ENCODE data around the gene OXSR1.

The OXSR1 gene

DNA sequence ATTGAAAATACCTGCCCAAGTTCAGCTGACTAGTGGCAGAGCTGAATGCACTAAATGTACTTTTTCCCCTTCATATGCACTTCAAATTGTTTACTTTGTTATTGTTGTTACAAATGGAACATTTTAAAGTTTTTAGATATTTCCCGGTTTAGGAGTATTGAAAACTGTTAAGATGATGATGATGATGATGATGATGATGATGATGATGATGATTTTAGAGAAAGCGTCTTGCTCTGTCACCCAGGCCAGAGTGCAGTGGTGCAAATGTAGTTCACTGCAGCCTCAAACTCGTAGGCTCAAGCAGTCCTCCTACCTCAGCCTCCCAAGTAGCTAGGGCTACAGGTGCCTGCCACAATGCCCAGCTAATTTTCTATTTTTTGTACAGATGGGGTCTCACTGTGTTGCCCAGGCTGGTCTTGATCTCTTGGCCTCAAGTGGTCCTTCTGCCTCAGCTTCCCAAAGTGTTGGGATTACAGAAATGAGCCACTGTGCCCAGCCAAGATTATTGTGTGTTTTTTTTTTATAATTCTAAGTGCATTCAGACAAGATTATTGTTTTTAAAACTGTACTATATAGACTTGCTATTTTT, 54.4 kb downstream of the OXSR1 start:
- no peak overlapping the region for H2AFZ ChIP-seq (ENCODE audit: low read depth, low read length)
- H3K4me1 ChIP-seq (ENCODE audit: insufficient read depth, low read length) = no peaks in the 10 kb centered on the region
- H3K9ac ChIP-seq (ENCODE audit: low read depth, low read length) = no peak overlapping the region
- ATAC-seq (ENCODE audit: insufficient read depth, low read depth) (no peak), DNase-seq (no peak)
- no peaks in the 10 kb centered on the region for H3K9me3 ChIP-seq (ENCODE audit: insufficient read depth, low read length, severe bottlenecking)
- no peak overlapping the region for H3K4me3 ChIP-seq (ENCODE audit: low read depth in 1 of 2, low read length in 2 of 2)
- H4K20me1 ChIP-seq (ENCODE audit: insufficient read depth, low read length) = peaks cover 11% of the 10 kb centered on the region; the same call in 1 of the 2 replicates
- H3K27ac ChIP-seq (ENCODE audit: low read length) = no peak overlapping the region
- H3K36me3 ChIP-seq (ENCODE audit: insufficient read depth, low read length) = peaks cover 43% of the 10 kb centered on the region
- TF ChIP-seq, protein P1, sequence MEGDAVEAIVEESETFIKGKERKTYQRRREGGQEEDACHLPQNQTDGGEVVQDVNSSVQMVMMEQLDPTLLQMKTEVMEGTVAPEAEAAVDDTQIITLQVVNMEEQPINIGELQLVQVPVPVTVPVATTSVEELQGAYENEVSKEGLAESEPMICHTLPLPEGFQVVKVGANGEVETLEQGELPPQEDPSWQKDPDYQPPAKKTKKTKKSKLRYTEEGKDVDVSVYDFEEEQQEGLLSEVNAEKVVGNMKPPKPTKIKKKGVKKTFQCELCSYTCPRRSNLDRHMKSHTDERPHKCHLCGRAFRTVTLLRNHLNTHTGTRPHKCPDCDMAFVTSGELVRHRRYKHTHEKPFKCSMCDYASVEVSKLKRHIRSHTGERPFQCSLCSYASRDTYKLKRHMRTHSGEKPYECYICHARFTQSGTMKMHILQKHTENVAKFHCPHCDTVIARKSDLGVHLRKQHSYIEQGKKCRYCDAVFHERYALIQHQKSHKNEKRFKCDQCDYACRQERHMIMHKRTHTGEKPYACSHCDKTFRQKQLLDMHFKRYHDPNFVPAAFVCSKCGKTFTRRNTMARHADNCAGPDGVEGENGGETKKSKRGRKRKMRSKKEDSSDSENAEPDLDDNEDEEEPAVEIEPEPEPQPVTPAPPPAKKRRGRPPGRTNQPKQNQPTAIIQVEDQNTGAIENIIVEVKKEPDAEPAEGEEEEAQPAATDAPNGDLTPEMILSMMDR (IDR thresholded peaks at IDR 0.05; ENCODE audit: borderline replicate concordance, extremely low read depth, low read length, poor library complexity, severe bottlenecking) = no peak
- TF ChIP-seq EZH2 (IDR thresholded peaks at IDR 0.05; ENCODE audit: borderline replicate concordance, low read depth, low read length, severe bottlenecking) = no peak
- no peaks in the 10 kb centered on the region for H3K27me3 ChIP-seq (ENCODE audit: insufficient read depth, low read length, poor library complexity)
- H3K4me2 ChIP-seq (ENCODE audit: insufficient read depth, low read length) = no peak overlapping the region
- peaks cover 18% of the 10 kb centered on the region for H3K79me2 ChIP-seq (ENCODE audit: insufficient read depth, low read length)

DNA sequence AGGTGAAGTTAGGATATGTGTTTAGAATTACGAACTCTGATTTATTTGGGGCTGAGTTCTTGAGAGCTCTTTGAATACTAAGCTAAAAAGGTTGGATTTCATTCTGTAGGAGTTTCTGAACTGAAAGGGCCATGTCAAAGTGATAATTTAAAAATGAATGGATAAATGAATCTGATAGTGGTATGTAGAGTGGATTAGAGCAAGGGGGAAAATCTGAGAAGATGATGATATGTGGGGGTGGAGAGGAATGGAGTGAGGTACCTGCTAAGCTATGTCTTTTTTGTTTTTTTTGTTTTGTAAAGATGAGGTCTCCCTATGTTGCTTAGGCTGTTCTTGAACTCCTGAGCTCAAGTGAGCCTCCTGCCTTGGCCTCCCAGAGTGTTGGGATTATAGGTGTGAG, 55.7 kb downstream of the OXSR1 start:
- peaks cover 11% of the 10 kb centered on the region; the same call in 1 of the 2 replicates for H4K20me1 ChIP-seq (ENCODE audit: insufficient read depth, low read length)
- H3K4me2 ChIP-seq (ENCODE audit: insufficient read depth, low read length) = no peak overlapping the region
- no peaks in the 10 kb centered on the region for H3K9me3 ChIP-seq (ENCODE audit: insufficient read depth, low read length, severe bottlenecking)
- ATAC-seq (ENCODE audit: insufficient read depth, low read depth) (no peak), DNase-seq (no peak)
- H3K27ac ChIP-seq (ENCODE audit: low read length) = no peak overlapping the region
- H3K36me3 ChIP-seq (ENCODE audit: insufficient read depth, low read length) = peaks cover 52% of the 10 kb centered on the region
- no peak overlapping the region for H3K4me3 ChIP-seq (ENCODE audit: low read depth in 1 of 2, low read length in 2 of 2)
- no peak for TF ChIP-seq EZH2 (IDR thresholded peaks at IDR 0.05; ENCODE audit: borderline replicate concordance, low read depth, low read length, severe bottlenecking)
- TF ChIP-seq, protein P1 (IDR thresholded peaks at IDR 0.05; ENCODE audit: borderline replicate concordance, extremely low read depth, low read length, poor library complexity, severe bottlenecking) = no peak
- H3K27me3 ChIP-seq (ENCODE audit: insufficient read depth, low read length, poor library complexity) = no peaks in the 10 kb centered on the region
- no peak overlapping the region for H3K9ac ChIP-seq (ENCODE audit: low read depth, low read length)
- H3K4me1 ChIP-seq (ENCODE audit: insufficient read depth, low read length) = no peaks in the 10 kb centered on the region
- H2AFZ ChIP-seq (ENCODE audit: low read depth, low read length) = no peak overlapping the region
- H3K79me2 ChIP-seq (ENCODE audit: insufficient read depth, low read length) = peaks cover 14% of the 10 kb centered on the region

DNA sequence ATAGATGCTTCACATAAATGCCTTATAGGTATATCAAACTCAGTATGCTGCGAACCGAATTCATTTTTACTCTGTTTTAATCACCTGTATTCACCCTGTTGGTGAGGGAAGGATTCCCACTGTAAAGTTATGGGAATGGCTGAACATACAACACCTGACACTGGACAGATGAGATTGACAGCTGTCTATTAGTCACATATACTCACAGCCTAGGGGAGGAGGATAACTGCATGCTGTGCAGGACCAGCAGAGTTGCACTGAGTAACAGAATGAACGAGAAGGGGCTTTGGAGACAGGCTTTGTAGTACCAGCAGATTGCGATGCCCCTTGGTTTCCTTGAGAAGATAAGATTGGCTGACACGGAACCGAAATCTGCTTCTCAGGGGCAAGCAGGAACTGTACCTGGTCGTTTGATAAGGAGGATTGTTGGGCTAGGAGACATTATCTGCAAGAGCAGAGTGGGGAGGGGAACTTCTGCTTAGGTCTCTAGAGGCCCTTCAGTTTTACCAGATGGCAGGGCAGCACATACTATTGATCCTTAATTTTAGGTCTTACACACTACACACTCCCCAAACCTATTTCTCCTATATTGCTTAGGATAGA, 56.8 kb downstream of the OXSR1 start:
- no peak overlapping the region for H2AFZ ChIP-seq (ENCODE audit: low read depth, low read length)
- no peaks in the 10 kb centered on the region for H3K4me1 ChIP-seq (ENCODE audit: insufficient read depth, low read length)
- H3K79me2 ChIP-seq (ENCODE audit: insufficient read depth, low read length) = peaks cover 11% of the 10 kb centered on the region
- 0 out of 2 replicates have a peak, but pooled peaks cover 6% of the 10 kb centered on the region for H4K20me1 ChIP-seq (ENCODE audit: insufficient read depth, low read length)
- TF ChIP-seq, protein P1 (IDR thresholded peaks at IDR 0.05; ENCODE audit: borderline replicate concordance, extremely low read depth, low read length, poor library complexity, severe bottlenecking) = no peak
- no peak for TF ChIP-seq EZH2 (IDR thresholded peaks at IDR 0.05; ENCODE audit: borderline replicate concordance, low read depth, low read length, severe bottlenecking)
- H3K9me3 ChIP-seq (ENCODE audit: insufficient read depth, low read length, severe bottlenecking) = no peaks in the 10 kb centered on the region
- peaks cover 55% of the 10 kb centered on the region for H3K36me3 ChIP-seq (ENCODE audit: insufficient read depth, low read length)
- H3K4me3 ChIP-seq (ENCODE audit: low read depth in 1 of 2, low read length in 2 of 2) = no peak overlapping the region
- no peak for ATAC-seq (ENCODE audit: insufficient read depth, low read depth)
- no peak for DNase-seq
- no peak overlapping the region for H3K9ac ChIP-seq (ENCODE audit: low read depth, low read length)
- no peak overlapping the region for H3K27ac ChIP-seq (ENCODE audit: low read length)
- no peaks in the 10 kb centered on the region for H3K27me3 ChIP-seq (ENCODE audit: insufficient read depth, low read length, poor library complexity)
- no peak overlapping the region for H3K4me2 ChIP-seq (ENCODE audit: insufficient read depth, low read length)
